Ascending aorta (tissue), 2 donors: ENCODE data around the gene FADS6. TPM values are rescaled to one million over a fixed set of nuclear protein-coding genes. Genes with fewer than 3 reads are reported as not detected.

Experiments
- DNase-seq, 2 donors: peaks; one replicate each; pipeline ENCODE4 v3.0.0-alpha.2; 2019; ENCODE audit warnings: low spot score in 2 of 2
- H3K27ac ChIP-seq, 2 donors: fragments of 200-600 bp; sonication (generic); one replicate each; pipeline ENCODE4 v1.5.1; 2016 to 2017; ENCODE audit warnings: mild to moderate bottlenecking in 1 of 2
- H3K27me3 ChIP-seq: fragments of 200-600 bp; sonication (generic); one replicate; pipeline ENCODE4 v1.5.1; 2017
- H3K36me3 ChIP-seq, 2 donors: fragments of 200-600 bp; sonication (generic); one replicate each; pipeline ENCODE4 v1.5.1; 2016
- H3K4me1 ChIP-seq, 2 donors: fragments of 200-600 bp; sonication (generic); one replicate each; pipeline ENCODE4 v1.5.1; 2016 to 2017; ENCODE audit warnings: mild to moderate bottlenecking in 1 of 2
- H3K4me3 ChIP-seq, 2 donors: fragments of 200-600 bp; sonication (generic); one replicate each; pipeline ENCODE4 v1.5.1; 2016 to 2017; ENCODE audit warnings: mild to moderate bottlenecking in 1 of 2
- H3K9me3 ChIP-seq, 2 donors: fragments of 200-600 bp; sonication (generic); one replicate each; pipeline ENCODE4 v1.5.1; 2016
- CTCF ChIP-seq, 3 experiments: fragments of 200-600 bp in 2 of 3; fragments of 450-650 bp in 1 of 3; sonication (generic) in 2 of 3; IDR thresholded peaks; one replicate each; pipeline ENCODE4 v1.5.1; 2016 to 2019; ENCODE audit warnings: antibody characterized with exemption in 3 of 3, mild to moderate bottlenecking in 1 of 3, moderate library complexity in 1 of 3
- intact Hi-C: fragments of 100-400 bp; cut with DNase I; formaldehyde crosslinking; loops from one replicate; pipeline ENCODE4 v1.15.1; 2023
- total RNA-seq: library from RNA; depleted of rRNA; stranded (reverse); fragments of >200 nt; gene quantifications from one replicate; pipeline ENCODE4 v1.1.0, GENCODE V29; 2016

FADS6 gene
- total RNA-seq, 1 donor from 2014 or later: not detected

DNA sequence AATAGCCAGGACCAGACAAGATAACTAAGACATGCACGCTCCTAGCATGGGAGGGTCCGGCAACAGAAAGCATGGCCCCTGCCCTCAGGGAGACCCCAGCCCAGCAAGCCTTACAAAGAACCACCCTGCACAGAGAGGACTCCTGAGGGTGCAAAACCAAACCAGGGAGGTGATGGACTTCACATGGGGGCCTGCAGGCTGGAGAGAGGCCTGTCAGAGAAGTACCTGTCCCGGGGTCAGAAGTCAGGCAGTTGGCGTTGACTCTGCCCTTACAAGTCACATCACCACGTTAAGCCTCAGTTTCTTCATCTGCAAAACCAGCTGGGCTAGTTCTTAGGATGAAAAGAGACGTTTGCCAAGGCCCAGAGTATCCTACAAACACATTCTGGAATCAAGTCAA lies 35.4 kb upstream of the FADS6 start:
- DNase-seq: no peak
- Histone ChIP-seq H3K36me3 (no peaks in the 10 kb centered on the region), H3K4me3 (no peak overlapping the region), H3K27ac (no peak overlapping the region), H3K27me3 (peaks cover 9% of the 10 kb centered on the region), H3K4me1 (peaks cover under 1 to 5% of the 10 kb centered on the region in 2 donors), H3K9me3 (no peaks in the 10 kb centered on the region)
- intact Hi-C loops: no loop called here
- no peak for TF ChIP-seq CTCF (IDR thresholded peaks at IDR 0.05)

DNA sequence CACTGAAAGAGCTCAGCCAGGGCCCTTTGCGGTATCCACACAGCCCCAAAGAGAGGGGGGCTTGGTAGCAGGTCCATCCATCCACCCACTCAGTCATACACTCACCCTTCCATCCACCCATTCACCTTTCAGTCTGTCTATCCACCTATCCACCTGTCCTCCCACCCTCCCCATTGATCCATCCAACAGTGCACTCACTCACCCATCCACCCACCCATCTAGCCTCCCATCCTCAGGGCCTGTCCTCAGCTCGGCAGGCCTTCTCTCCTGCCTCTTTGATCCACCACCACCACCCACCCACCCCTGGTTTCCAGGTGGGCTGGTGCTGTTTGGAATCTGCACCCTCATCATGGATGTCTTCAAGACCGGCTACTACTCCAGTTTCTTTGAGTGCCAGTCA lies 31.8 kb upstream of the FADS6 start:
- Histone ChIP-seq H3K27ac (no peak overlapping the region), H3K4me3 (no peak overlapping the region), H3K4me1 (peaks cover 10 to 11% of the 10 kb centered on the region in 2 donors), H3K9me3 (no peaks in the 10 kb centered on the region), H3K27me3 (peaks cover 31% of the 10 kb centered on the region), H3K36me3 (no peaks in the 10 kb centered on the region)
- DNase-seq: no peak
- no peak for TF ChIP-seq CTCF (IDR thresholded peaks at IDR 0.05)
- intact Hi-C loops: no loop called here

GRCh38 chr17:74924250-74924948 lies 31.0 kb upstream of the FADS6 start, which contains the start of gene OTOP2:
Gene OTOP2 (plus strand): TSS chr17:74924273. CDS start chr17:74924633, 360 bp downstream.
- Histone ChIP-seq H3K36me3 (no peaks in the 10 kb centered on the region), H3K9me3 (no peaks in the 10 kb centered on the region), H3K27ac (no peak within 1 kb of the TSS), H3K4me3 (peak within 1 kb of the TSS; percentile 41 to 55), H3K4me1 (peaks cover 10 to 11% of the 10 kb centered on the region in 2 donors), H3K27me3 (peaks cover 31% of the 10 kb centered on the region)
- intact Hi-C loops: no loop called here
- TF ChIP-seq CTCF (IDR thresholded peaks at IDR 0.05): no peak
- no peak for DNase-seq

GRCh38 chr17:74923538-74924249 lies 30.3 kb upstream of the FADS6 start:
- Histone ChIP-seq H3K9me3 (no peaks in the 10 kb centered on the region), H3K27me3 (peaks cover 31% of the 10 kb centered on the region), H3K36me3 (no peaks in the 10 kb centered on the region), H3K4me3 (peak overlapping the region; percentile 41 to 55), H3K27ac (no peak overlapping the region), H3K4me1 (peaks cover 10 to 11% of the 10 kb centered on the region in 2 donors)
- TF ChIP-seq CTCF (IDR thresholded peaks at IDR 0.05): peak; percentile 53 to 77 (median 68)
- DNase-seq: peak in 1 of 2 donors; percentile 69
- intact Hi-C loops: no loop called here

DNA sequence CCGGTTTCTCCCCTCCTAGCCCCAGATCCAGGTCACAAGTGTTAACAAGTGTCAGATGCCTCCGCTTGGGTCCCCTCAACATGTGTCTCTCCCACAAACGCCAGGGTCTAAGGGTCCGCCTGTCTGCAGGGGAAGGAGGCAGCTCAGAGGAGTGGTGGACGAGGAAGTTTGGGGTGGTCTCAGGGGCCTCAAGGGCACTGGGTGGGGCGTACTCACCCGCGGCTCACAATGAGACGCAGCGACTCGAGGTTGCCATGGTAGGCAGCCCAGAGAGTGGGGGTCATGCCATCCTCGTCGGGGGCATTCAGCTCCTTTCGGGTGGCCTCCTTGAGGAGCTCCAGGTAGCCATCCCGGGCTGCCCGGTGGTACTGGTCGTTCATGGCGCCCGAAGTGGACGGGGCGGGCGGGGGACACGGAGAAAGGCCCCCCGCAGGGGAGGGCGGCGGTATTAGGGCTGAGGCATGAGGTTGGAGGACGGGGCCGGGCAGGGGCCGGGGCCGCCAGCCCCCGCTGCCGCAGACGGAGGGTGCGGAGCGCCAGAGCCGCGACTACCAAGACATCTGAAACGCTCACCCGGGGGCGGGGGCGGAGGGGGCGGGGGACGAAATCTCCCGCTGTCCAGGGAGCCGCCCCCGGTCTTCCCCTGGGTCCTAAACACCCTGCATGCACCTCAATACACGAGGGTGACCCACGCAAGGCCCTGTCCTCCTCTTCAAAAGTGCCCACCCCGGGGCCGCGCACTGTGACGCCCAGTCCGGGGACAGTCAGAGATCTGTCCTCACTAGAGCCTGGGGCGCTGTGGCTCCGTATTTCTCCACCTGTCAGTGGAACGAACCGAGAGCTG lies 29.5 kb upstream of the FADS6 start, which contains the start of gene USH1G:
USH1G (minus strand) TSS at position 562 of the 844 bp plus-strand sequence; CDS start at position 380, 182 bp downstream.
- Histone ChIP-seq H3K4me1 (peaks cover 10 to 11% of the 10 kb centered on the region in 2 donors), H3K36me3 (no peaks in the 10 kb centered on the region), H3K27me3 (peaks cover 31% of the 10 kb centered on the region), H3K9me3 (no peaks in the 10 kb centered on the region), H3K27ac (no peak within 1 kb of the TSS), H3K4me3 (peak within 1 kb of the TSS; percentile 41 to 55)
- DNase-seq: no peak
- no peak for TF ChIP-seq CTCF (IDR thresholded peaks at IDR 0.05)
- intact Hi-C loops: no loop called here
